ENCODE measurements around the gene SCCPDH. TPM values are rescaled to one million over a fixed set of nuclear protein-coding genes. Genes with fewer than 3 reads are reported as not detected.

The SCCPDH gene
- total RNA-seq, result 55.9 and 69.1 TPM in 2 replicates

GRCh38 chr1:246724016-246724730 is at the start of gene SCCPDH:
TSS of gene SCCPDH (plus strand) at chr1:246724409. CDS start at chr1:246724423, 14 bp downstream.

Other genes starting within 250 kb of the SCCPDH start
- gene SMYD3, start 217.1 kb upstream of the SCCPDH start, total RNA-seq, result 24.8 and 31.5 TPM in 2 replicates
- 20.4 and 24.7 TPM in 2 replicates for gene TFB2M, start 158.1 kb upstream of the SCCPDH start, total RNA-seq
- 11.7 and 16.4 TPM in 2 replicates for gene CNST, start 158.0 kb upstream of the SCCPDH start, total RNA-seq
- 26.6 and 40.6 TPM in 2 replicates for gene AHCTF1, start 207.5 kb downstream of the SCCPDH start, total RNA-seq